ENCODE measurements around the gene ERH.

Gene ERH

DNA sequence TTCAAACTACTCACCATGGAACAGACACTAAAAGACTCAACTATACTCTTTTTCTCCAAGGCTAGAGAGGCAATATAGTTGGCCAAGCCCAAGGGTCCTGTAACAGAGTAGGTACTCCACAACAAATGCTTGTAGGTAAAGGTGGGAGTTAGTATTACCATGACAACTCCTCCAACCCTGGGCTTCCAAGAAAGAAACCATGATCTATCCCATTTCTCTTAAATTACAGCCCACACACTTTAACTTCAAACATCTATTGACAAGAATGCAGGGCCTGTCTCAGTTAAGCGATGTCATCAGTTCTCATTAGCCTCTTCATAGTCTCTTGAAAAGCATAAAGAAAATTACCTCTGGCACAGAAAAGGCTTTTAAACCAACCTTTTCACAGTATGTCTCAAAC lies 25.0 kb downstream of the ERH start:
- Histone ChIP-seq H3K36me3 (ENCODE audit: control insufficient read depth in 1 of 2, insufficient read depth in 2 of 2, low read length in 2 of 2) (peaks cover 13 to 14% of the 10 kb centered on the region in 2 donors), H3K9me3 (ENCODE audit: control insufficient read depth in 1 of 2, low read length in 2 of 2) (no peaks in the 10 kb centered on the region), H3K4me3 (ENCODE audit: low read depth in 1 of 2, low read length in 2 of 2) (no peak overlapping the region), H3K27me3 (ENCODE audit: control insufficient read depth in 1 of 2, insufficient read depth in 2 of 2, low read length in 2 of 2) (no peaks in the 10 kb centered on the region), H3K4me1 (ENCODE audit: control insufficient read depth in 1 of 2, insufficient read depth in 2 of 2, low read length in 2 of 2) (no peaks in the 10 kb centered on the region), H3K27ac (ENCODE audit: low read depth, low read length) (no peak overlapping the region), H3K9ac (ENCODE audit: low read depth in 1 of 2, low read length in 2 of 2) (no peak overlapping the region)

- Histone ChIP-seq H3K4me3 (ENCODE audit: low read depth in 1 of 2, low read length in 2 of 2) (no peak overlapping the region), H3K9me3 (ENCODE audit: control insufficient read depth in 1 of 2, low read length in 2 of 2) (no peaks in the 10 kb centered on the region), H3K36me3 (ENCODE audit: control insufficient read depth in 1 of 2, insufficient read depth in 2 of 2, low read length in 2 of 2) (peaks cover 7 to 14% of the 10 kb centered on the region in 2 donors), H3K9ac (ENCODE audit: low read depth in 1 of 2, low read length in 2 of 2) (no peak overlapping the region), H3K4me1 (ENCODE audit: control insufficient read depth in 1 of 2, insufficient read depth in 2 of 2, low read length in 2 of 2) (no peaks in the 10 kb centered on the region), H3K27me3 (ENCODE audit: control insufficient read depth in 1 of 2, insufficient read depth in 2 of 2, low read length in 2 of 2) (no peaks in the 10 kb centered on the region), H3K27ac (ENCODE audit: low read depth, low read length) (no peak overlapping the region)
Observed at GRCh38 chr14:69372146-69372545, 26.0 kb downstream of the ERH start.

GRCh38 chr14:69370061-69370460 lies 28.0 kb downstream of the ERH start:
- Histone ChIP-seq H3K27ac (ENCODE audit: low read depth, low read length) (no peak overlapping the region), H3K4me1 (ENCODE audit: control insufficient read depth in 1 of 2, insufficient read depth in 2 of 2, low read length in 2 of 2) (peaks cover 4 to 7% of the 10 kb centered on the region in 2 donors), H3K4me3 (ENCODE audit: low read depth in 1 of 2, low read length in 2 of 2) (no peak overlapping the region), H3K9ac (ENCODE audit: low read depth in 1 of 2, low read length in 2 of 2) (no peak overlapping the region), H3K27me3 (ENCODE audit: control insufficient read depth in 1 of 2, insufficient read depth in 2 of 2, low read length in 2 of 2) (no peaks in the 10 kb centered on the region), H3K9me3 (ENCODE audit: control insufficient read depth in 1 of 2, low read length in 2 of 2) (no peaks in the 10 kb centered on the region), H3K36me3 (ENCODE audit: control insufficient read depth in 1 of 2, insufficient read depth in 2 of 2, low read length in 2 of 2) (no peaks in the 10 kb centered on the region)

- no peak overlapping the region for H3K9ac ChIP-seq (ENCODE audit: low read depth in 1 of 2, low read length in 2 of 2)
- H3K4me3 ChIP-seq (ENCODE audit: low read depth in 1 of 2, low read length in 2 of 2) = no peak overlapping the region
- peaks cover 4 to 7% of the 10 kb centered on the region in 2 donors for H3K4me1 ChIP-seq (ENCODE audit: control insufficient read depth in 1 of 2, insufficient read depth in 2 of 2, low read length in 2 of 2)
- H3K27me3 ChIP-seq (ENCODE audit: control insufficient read depth in 1 of 2, insufficient read depth in 2 of 2, low read length in 2 of 2) = no peaks in the 10 kb centered on the region
- no peak overlapping the region for H3K27ac ChIP-seq (ENCODE audit: low read depth, low read length)
- H3K9me3 ChIP-seq (ENCODE audit: control insufficient read depth in 1 of 2, low read length in 2 of 2) = no peaks in the 10 kb centered on the region
- no peaks in the 10 kb centered on the region for H3K36me3 ChIP-seq (ENCODE audit: control insufficient read depth in 1 of 2, insufficient read depth in 2 of 2, low read length in 2 of 2)
Observed at GRCh38 chr14:69368381-69368780, 29.7 kb downstream of the ERH start.

- Histone ChIP-seq H3K4me3 (ENCODE audit: low read depth in 1 of 2, low read length in 2 of 2) (no peak overlapping the region), H3K27ac (ENCODE audit: low read depth, low read length) (no peak overlapping the region), H3K4me1 (ENCODE audit: control insufficient read depth in 1 of 2, insufficient read depth in 2 of 2, low read length in 2 of 2) (peaks cover 4 to 7% of the 10 kb centered on the region in 2 donors), H3K36me3 (ENCODE audit: control insufficient read depth in 1 of 2, insufficient read depth in 2 of 2, low read length in 2 of 2) (no peaks in the 10 kb centered on the region), H3K27me3 (ENCODE audit: control insufficient read depth in 1 of 2, insufficient read depth in 2 of 2, low read length in 2 of 2) (no peaks in the 10 kb centered on the region), H3K9ac (ENCODE audit: low read depth in 1 of 2, low read length in 2 of 2) (no peak overlapping the region), H3K9me3 (ENCODE audit: control insufficient read depth in 1 of 2, low read length in 2 of 2) (no peaks in the 10 kb centered on the region)
Observed at GRCh38 chr14:69366761-69367160, 31.3 kb downstream of the ERH start.

GRCh38 chr14:69366069-69366468 lies 32.0 kb downstream of the ERH start:
- H3K36me3 ChIP-seq (ENCODE audit: control insufficient read depth in 1 of 2, insufficient read depth in 2 of 2, low read length in 2 of 2) = no peaks in the 10 kb centered on the region
- H3K4me3 ChIP-seq (ENCODE audit: low read depth in 1 of 2, low read length in 2 of 2) = no peak overlapping the region
- no peak overlapping the region for H3K27ac ChIP-seq (ENCODE audit: low read depth, low read length)
- H3K9me3 ChIP-seq (ENCODE audit: control insufficient read depth in 1 of 2, low read length in 2 of 2) = no peaks in the 10 kb centered on the region
- no peak overlapping the region for H3K9ac ChIP-seq (ENCODE audit: low read depth in 1 of 2, low read length in 2 of 2)
- no peaks in the 10 kb centered on the region for H3K27me3 ChIP-seq (ENCODE audit: control insufficient read depth in 1 of 2, insufficient read depth in 2 of 2, low read length in 2 of 2)
- peaks cover 4 to 7% of the 10 kb centered on the region in 2 donors for H3K4me1 ChIP-seq (ENCODE audit: control insufficient read depth in 1 of 2, insufficient read depth in 2 of 2, low read length in 2 of 2)

DNA sequence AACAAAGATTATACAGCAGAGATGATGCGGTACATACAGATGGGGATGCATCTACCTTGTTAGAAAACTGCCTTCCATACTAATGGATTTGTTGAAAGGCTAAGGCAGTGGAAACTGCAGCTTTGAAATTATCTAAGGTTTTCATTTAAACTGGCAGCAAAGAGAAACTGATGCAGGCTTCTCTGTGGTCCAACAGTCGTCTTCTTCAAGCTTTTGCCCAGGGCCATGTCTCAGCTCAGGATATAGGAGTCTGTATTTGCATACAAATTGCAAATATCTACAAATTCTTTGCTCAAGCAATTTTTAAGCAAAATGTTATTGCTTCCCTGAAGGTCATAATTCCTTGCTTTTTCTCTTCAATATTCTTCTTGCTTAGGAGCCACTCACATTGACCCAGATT lies 33.7 kb downstream of the ERH start:
- H3K9ac ChIP-seq (ENCODE audit: low read depth in 1 of 2, low read length in 2 of 2) = no peak overlapping the region
- no peaks in the 10 kb centered on the region for H3K27me3 ChIP-seq (ENCODE audit: control insufficient read depth in 1 of 2, insufficient read depth in 2 of 2, low read length in 2 of 2)
- H3K27ac ChIP-seq (ENCODE audit: low read depth, low read length) = no peak overlapping the region
- H3K4me3 ChIP-seq (ENCODE audit: low read depth in 1 of 2, low read length in 2 of 2) = no peak overlapping the region
- peaks cover 4 to 7% of the 10 kb centered on the region in 2 donors for H3K4me1 ChIP-seq (ENCODE audit: control insufficient read depth in 1 of 2, insufficient read depth in 2 of 2, low read length in 2 of 2)
- no peaks in the 10 kb centered on the region for H3K36me3 ChIP-seq (ENCODE audit: control insufficient read depth in 1 of 2, insufficient read depth in 2 of 2, low read length in 2 of 2)
- H3K9me3 ChIP-seq (ENCODE audit: control insufficient read depth in 1 of 2, low read length in 2 of 2) = no peaks in the 10 kb centered on the region

- Histone ChIP-seq H3K9me3 (ENCODE audit: control insufficient read depth in 1 of 2, low read length in 2 of 2) (no peaks in the 10 kb centered on the region), H3K27ac (ENCODE audit: low read depth, low read length) (no peak overlapping the region), H3K27me3 (ENCODE audit: control insufficient read depth in 1 of 2, insufficient read depth in 2 of 2, low read length in 2 of 2) (no peaks in the 10 kb centered on the region), H3K4me3 (ENCODE audit: low read depth in 1 of 2, low read length in 2 of 2) (no peak overlapping the region), H3K4me1 (ENCODE audit: control insufficient read depth in 1 of 2, insufficient read depth in 2 of 2, low read length in 2 of 2) (peaks cover 4 to 7% of the 10 kb centered on the region in 2 donors), H3K9ac (ENCODE audit: low read depth in 1 of 2, low read length in 2 of 2) (no peak overlapping the region), H3K36me3 (ENCODE audit: control insufficient read depth in 1 of 2, insufficient read depth in 2 of 2, low read length in 2 of 2) (no peaks in the 10 kb centered on the region)
Observed at GRCh38 chr14:69363964-69364363, 34.1 kb downstream of the ERH start.

DNA sequence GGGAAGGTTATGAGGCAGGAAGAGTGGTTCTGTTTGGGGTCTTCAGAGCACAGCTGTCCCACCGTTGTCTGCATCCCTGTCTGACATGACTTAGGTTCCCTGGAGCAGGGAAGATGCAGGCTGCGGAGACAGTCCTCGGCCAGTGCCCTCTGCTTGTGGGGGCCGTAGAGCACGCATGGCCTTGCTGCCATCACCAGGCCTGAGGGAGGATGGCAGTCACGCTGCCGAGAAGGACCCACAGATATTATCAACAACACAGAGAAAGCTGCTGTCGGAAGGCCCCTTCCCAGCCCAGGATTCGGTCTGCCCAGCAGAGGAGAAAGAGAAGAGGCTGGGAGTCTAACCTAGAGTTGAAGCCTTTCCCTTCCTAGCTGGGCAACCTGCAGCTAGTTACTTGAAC lies 35.0 kb downstream of the ERH start:
- H3K9ac ChIP-seq (ENCODE audit: low read depth in 1 of 2, low read length in 2 of 2) = no peak overlapping the region
- H3K4me3 ChIP-seq (ENCODE audit: low read depth in 1 of 2, low read length in 2 of 2) = no peak overlapping the region
- H3K4me1 ChIP-seq (ENCODE audit: control insufficient read depth in 1 of 2, insufficient read depth in 2 of 2, low read length in 2 of 2) = peaks cover 4 to 7% of the 10 kb centered on the region in 2 donors
- no peaks in the 10 kb centered on the region for H3K27me3 ChIP-seq (ENCODE audit: control insufficient read depth in 1 of 2, insufficient read depth in 2 of 2, low read length in 2 of 2)
- H3K36me3 ChIP-seq (ENCODE audit: control insufficient read depth in 1 of 2, insufficient read depth in 2 of 2, low read length in 2 of 2) = no peaks in the 10 kb centered on the region
- no peak overlapping the region for H3K27ac ChIP-seq (ENCODE audit: low read depth, low read length)
- no peaks in the 10 kb centered on the region for H3K9me3 ChIP-seq (ENCODE audit: control insufficient read depth in 1 of 2, low read length in 2 of 2)

DNA sequence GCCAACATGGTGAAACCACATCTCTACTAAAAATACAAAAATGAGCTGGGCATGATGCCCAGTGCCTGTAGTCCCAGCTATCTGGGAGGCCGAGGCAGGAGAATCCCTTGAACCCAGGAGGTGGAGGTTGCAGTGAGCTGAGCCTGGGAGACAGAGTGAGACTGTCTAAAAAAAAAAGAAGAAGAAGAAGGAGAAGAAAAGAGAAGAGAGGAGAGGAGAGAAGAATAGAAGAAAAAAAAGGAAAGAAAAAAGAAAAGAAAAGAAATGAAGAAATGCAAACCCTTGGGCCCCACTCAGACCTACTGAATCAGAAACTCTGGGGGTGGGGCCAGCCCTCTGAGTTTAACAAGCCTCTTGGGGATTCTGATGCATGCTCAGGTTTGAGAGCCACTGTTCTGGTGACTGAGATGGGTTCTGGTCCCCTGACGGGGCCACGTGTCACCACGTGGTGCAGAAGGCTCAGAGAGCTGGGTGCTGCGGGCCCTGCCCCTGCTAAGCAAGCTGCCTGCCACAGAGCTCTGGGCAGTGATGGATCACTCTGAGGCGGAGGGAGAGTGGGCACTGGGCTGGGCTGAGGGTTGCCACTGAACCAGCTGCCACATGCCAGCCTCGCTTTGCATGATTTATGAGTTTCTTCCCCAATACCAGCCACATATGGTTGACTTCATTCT lies 37.5 kb downstream of the ERH start:
- Histone ChIP-seq H3K9ac (ENCODE audit: low read depth in 1 of 2, low read length in 2 of 2) (no peak overlapping the region), H3K4me3 (ENCODE audit: low read depth in 1 of 2, low read length in 2 of 2) (no peak overlapping the region), H3K27ac (ENCODE audit: low read depth, low read length) (no peak overlapping the region), H3K36me3 (ENCODE audit: control insufficient read depth in 1 of 2, insufficient read depth in 2 of 2, low read length in 2 of 2) (no peaks in the 10 kb centered on the region), H3K4me1 (ENCODE audit: control insufficient read depth in 1 of 2, insufficient read depth in 2 of 2, low read length in 2 of 2) (no peaks in the 10 kb centered on the region), H3K27me3 (ENCODE audit: control insufficient read depth in 1 of 2, insufficient read depth in 2 of 2, low read length in 2 of 2) (no peaks in the 10 kb centered on the region), H3K9me3 (ENCODE audit: control insufficient read depth in 1 of 2, low read length in 2 of 2) (no peaks in the 10 kb centered on the region)

Data from duodenal mucosa (tissue), 2 donors.